DMS53 treated with DMSO at 0.1 percent for 48 hours (cell line): ENCODE data around the gene SLC12A8.

ENCODE experiments used
- DNase-seq: peaks from one replicate; lab custom pipeline; 2025; ENCODE audit not compliant: unreplicated experiment; lab: John Stamatoyannopoulos, UW

SLC12A8 gene

GRCh38 chr3:125080077-125080476, 132.5 kb downstream of the SLC12A8 start:
- no peak for DNase-seq

- peak; percentile 10 for DNase-seq
These were observed 132.9 kb downstream of the SLC12A8 start for GRCh38 chr3:125079675-125080045.

- DNase-seq = no peak
These were observed 133.4 kb downstream of the SLC12A8 start for GRCh38 chr3:125078951-125079674.

- no peak for DNase-seq
These were observed 134.7 kb downstream of the SLC12A8 start for GRCh38 chr3:125077864-125078263.

GRCh38 chr3:125076464-125076863, 136.1 kb downstream of the SLC12A8 start:
- DNase-seq = no peak

GRCh38 chr3:125075738-125076137, 136.8 kb downstream of the SLC12A8 start:
- no peak for DNase-seq

- no peak for DNase-seq
These were observed 139.1 kb downstream of the SLC12A8 start for GRCh38 chr3:125073390-125073905.

GRCh38 chr3:125072749-125073389, 139.7 kb downstream of the SLC12A8 start:
- no peak for DNase-seq

- DNase-seq = no peak
These were observed 140.2 kb downstream of the SLC12A8 start for GRCh38 chr3:125072301-125072700.

GRCh38 chr3:125069968-125070745, 142.4 kb downstream of the SLC12A8 start:
- DNase-seq = no peak

GRCh38 chr3:125069452-125069851, 143.1 kb downstream of the SLC12A8 start:
- DNase-seq = no peak

GRCh38 chr3:125068265-125068664, 144.3 kb downstream of the SLC12A8 start:
- no peak for DNase-seq

GRCh38 chr3:125067225-125067624, 145.3 kb downstream of the SLC12A8 start:
- DNase-seq = no peak

GRCh38 chr3:125062904-125063618, 149.5 kb downstream of the SLC12A8 start:
- DNase-seq = peak; percentile 58

- no peak for DNase-seq
These were observed 150.9 kb downstream of the SLC12A8 start for GRCh38 chr3:125061646-125062045.

- no peak for DNase-seq
These were observed 151.4 kb downstream of the SLC12A8 start for GRCh38 chr3:125061170-125061569.

- DNase-seq = peak; percentile 82
These were observed 152.9 kb downstream of the SLC12A8 start for GRCh38 chr3:125059488-125060245.

GRCh38 chr3:125058959-125059358, 153.6 kb downstream of the SLC12A8 start:
- no peak for DNase-seq

GRCh38 chr3:125058529-125058928, 154.0 kb downstream of the SLC12A8 start:
- DNase-seq = no peak

- DNase-seq = peak; percentile 21
These were observed 155.2 kb downstream of the SLC12A8 start for GRCh38 chr3:125057186-125057850.
